Skeletal muscle satellite cell (primary cell): Measurements from ENCODE around the gene AFAP1. TPM values are rescaled to one million over a fixed set of nuclear protein-coding genes. Genes with fewer than 3 reads are reported as not detected.

Experiments
- H3K27me3 ChIP-seq: 2 replicates; pipeline ENCODE4 v1.7.0; 2013; ENCODE audit warnings: low read length; ENCODE audit not compliant: control insufficient read depth, insufficient read depth
- H3K36me3 ChIP-seq: 2 replicates; pipeline ENCODE4 v1.7.0; 2013; ENCODE audit warnings: mild to moderate bottlenecking, control low read depth, low read length; ENCODE audit not compliant: insufficient read depth
- H3K4me1 ChIP-seq: 2 replicates; pipeline ENCODE4 v1.7.0; 2013; ENCODE audit warnings: low read length; ENCODE audit not compliant: control insufficient read depth, insufficient read depth
- H3K4me2 ChIP-seq: 2 replicates; pipeline ENCODE4 v1.7.0; 2013; ENCODE audit warnings: mild to moderate bottlenecking, low read length
- H3K4me3 ChIP-seq: 2 replicates; pipeline ENCODE4 v1.7.0; 2013; ENCODE audit warnings: low read length
- H3K9ac ChIP-seq: 2 replicates; pipeline ENCODE4 v1.7.0; 2013; ENCODE audit warnings: mild to moderate bottlenecking, low read depth, low read length, moderate library complexity
- H3K9me3 ChIP-seq: replicated peaks from 2 replicates; pipeline ENCODE4 v1.7.0; 2013; ENCODE audit warnings: mild to moderate bottlenecking, control low read depth, low read length
- total RNA-seq: library from RNA; depleted of rRNA; stranded (reverse); fragments of >200 nt; gene quantifications from 2 replicates; pipeline ENCODE4 v1.2.3, GENCODE V29; 2012; rRNA removed

Gene AFAP1, protein sequence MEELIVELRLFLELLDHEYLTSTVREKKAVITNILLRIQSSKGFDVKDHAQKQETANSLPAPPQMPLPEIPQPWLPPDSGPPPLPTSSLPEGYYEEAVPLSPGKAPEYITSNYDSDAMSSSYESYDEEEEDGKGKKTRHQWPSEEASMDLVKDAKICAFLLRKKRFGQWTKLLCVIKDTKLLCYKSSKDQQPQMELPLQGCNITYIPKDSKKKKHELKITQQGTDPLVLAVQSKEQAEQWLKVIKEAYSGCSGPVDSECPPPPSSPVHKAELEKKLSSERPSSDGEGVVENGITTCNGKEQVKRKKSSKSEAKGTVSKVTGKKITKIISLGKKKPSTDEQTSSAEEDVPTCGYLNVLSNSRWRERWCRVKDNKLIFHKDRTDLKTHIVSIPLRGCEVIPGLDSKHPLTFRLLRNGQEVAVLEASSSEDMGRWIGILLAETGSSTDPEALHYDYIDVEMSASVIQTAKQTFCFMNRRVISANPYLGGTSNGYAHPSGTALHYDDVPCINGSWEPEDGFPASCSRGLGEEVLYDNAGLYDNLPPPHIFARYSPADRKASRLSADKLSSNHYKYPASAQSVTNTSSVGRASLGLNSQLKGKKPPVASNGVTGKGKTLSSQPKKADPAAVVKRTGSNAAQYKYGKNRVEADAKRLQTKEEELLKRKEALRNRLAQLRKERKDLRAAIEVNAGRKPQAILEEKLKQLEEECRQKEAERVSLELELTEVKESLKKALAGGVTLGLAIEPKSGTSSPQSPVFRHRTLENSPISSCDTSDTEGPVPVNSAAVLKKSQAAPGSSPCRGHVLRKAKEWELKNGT
- 16.5 and 19.9 TPM in 2 replicates for total RNA-seq

DNA sequence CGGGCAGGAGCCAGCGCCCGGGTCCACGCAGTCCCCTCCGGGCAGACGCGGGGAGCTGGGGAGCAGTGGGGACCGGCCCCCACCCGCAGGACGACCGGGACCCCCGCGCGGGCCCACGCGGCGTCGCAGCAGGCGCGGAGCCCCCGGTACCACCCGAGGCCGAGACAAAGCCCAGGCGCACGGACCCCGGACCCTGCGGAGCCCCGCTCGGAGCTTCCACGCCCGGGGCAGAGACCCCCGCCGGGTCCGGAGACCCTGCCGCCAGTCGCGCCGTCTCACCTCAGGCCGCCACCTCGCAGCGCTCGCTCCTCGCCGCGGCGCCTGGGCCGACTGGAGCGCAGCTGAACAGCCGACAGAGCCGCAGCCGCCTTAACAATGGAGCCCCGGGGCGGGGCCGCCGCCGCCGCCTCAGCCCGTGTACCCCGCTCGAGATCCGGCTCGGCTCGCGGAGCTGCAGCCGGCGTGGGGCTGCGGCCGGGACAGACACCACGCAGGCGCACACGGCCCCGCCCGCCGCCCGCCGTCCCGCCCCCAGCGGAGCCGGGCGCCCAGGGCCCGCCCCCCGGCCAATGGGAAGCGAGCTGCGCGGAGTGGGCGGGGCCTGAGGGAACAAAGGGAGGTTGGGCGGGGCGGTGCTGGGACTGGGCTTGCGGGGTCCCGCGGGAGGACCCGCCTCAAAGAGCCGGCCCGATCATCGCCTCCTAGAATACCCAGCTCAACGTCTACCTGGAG lies at the start of gene AFAP1:
AFAP1 (minus strand) TSS at position 485 of the 732 bp plus-strand sequence. CDS start 67,783 bp downstream, outside the sequence.
- Histone ChIP-seq H3K9ac (peak within 1 kb of the TSS; percentile 95), H3K4me3 (peak within 1 kb of the TSS; percentile 74), H3K4me1 (peaks cover 34% of the 10 kb centered on the region), H3K4me2 (peak within 1 kb of the TSS; percentile 85), H3K9me3 (no peaks in the 10 kb centered on the region), H3K27me3 (no peaks in the 10 kb centered on the region), H3K36me3 (no peaks in the 10 kb centered on the region)

DNA sequence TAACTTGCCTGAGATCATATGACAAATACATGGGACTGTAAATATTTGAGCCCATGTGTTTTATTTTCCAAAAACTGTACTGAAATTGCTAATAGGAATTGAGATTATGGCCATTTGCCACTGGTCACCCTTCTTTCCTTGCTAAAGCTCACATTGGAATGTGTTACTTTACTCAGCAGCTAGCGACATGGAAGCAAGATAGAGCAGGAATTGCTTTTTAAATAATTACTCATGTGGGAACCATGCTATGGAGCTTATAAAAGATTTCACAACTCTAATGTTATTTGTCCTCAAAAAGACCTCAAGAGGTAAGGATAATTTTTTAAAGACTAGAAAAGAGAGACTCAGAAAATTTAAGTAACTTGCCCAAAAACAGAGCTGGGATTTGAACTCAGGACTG lies 48.8 kb upstream of the AFAP1 start:
- peaks cover 12% of the 10 kb centered on the region for H3K27me3 ChIP-seq
- H3K4me3 ChIP-seq = no peak overlapping the region
- H3K9ac ChIP-seq = no peak overlapping the region
- H3K9me3 ChIP-seq = no peaks in the 10 kb centered on the region
- peaks cover 8% of the 10 kb centered on the region for H3K4me1 ChIP-seq
- no peaks in the 10 kb centered on the region for H3K36me3 ChIP-seq
- no peak overlapping the region for H3K4me2 ChIP-seq

DNA sequence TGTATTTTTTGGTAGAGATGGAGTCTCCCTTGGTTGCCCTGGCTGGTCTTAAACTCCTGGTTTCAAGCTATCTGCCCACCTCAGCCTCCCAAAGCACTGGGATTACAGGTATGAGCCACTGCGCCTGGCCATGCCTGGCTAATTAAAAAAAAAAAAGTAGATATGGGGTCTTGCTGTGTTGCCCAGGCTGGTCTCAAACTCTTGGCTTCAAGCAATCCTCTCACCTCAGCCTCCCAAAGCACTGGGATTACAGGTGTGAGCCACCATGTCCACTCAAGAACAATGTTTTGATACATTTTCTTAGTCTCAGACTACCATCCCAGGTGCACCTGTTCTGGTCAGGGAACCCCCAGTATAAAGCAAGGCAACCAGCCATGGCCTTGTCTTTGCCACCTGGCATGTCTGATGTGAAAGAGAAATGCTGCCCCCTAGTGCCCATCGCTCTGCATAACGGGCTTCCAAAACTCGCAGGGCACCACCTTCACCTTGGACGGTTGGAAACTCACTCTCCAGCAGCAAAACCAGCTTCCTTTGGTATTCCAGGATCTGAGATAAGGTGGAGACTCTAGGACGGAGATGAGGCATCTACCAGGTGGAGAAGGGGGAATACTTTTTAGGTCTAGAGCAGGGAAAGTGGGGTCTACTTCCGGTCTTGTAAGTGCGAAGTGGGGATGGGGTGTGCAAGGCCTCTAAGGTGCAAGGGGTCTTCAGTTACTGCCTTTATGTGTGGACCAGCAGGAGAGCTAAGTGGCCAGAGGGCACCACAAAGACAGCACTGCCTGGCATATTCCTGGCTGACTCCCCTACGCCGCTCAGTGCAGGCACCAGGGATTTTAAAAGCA lies 47.7 kb upstream of the AFAP1 start:
- Histone ChIP-seq H3K9me3 (no peaks in the 10 kb centered on the region), H3K36me3 (no peaks in the 10 kb centered on the region), H3K4me3 (no peak overlapping the region), H3K27me3 (peaks cover 8% of the 10 kb centered on the region), H3K9ac (no peak overlapping the region), H3K4me1 (peaks cover 8% of the 10 kb centered on the region), H3K4me2 (no peak overlapping the region)

DNA sequence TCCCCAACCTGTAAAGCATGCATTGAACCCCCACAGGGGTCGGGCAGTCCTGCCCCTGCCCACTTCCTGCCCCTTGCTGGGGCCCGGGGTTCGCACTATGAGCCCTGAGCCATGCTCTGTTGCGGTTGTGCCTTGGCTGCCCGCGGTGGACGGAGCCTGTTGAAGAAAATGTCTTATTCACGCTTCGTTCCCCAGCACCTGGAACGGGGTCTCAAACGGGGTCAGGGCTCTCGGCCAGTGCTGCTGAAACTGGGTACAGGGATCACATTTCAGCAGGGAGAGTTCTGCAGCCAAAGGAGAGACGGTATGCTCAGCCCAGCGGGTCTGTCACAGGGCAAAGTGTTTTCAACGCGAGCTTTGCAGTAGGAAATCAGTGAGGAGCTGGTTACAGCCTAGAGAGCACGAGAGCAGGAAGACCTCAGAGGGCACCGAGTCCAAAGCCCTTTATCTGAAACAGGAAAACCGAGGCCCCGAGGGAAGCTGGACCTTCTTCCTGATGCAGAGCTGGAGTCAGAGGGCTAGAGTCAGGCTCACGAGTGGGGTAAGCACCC lies 46.3 kb upstream of the AFAP1 start:
- no peaks in the 10 kb centered on the region for H3K9me3 ChIP-seq
- H3K27me3 ChIP-seq = no peaks in the 10 kb centered on the region
- H3K36me3 ChIP-seq = no peaks in the 10 kb centered on the region
- no peak overlapping the region for H3K9ac ChIP-seq
- no peak overlapping the region for H3K4me3 ChIP-seq
- H3K4me2 ChIP-seq = peak overlapping the region; percentile 57
- H3K4me1 ChIP-seq = peaks cover 8% of the 10 kb centered on the region

DNA sequence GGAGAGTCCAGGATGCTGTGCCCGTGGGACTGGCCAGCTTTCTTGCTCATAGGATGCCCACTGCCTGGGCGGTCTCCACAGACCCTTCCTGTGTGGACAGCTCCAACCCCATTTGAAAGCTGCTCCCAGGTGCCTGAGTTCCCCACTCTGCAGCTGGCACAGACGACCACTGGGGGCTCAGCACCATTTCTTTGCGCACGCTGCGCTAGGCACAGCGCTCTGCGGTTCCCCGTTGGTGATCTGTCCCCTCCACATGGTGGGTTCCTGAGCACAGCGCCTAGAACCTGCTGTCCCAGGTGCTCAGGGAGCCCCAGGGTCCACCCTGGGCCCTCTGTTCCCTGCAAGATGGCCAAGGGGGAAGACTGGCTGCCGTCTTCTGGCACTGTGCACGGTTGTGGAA lies 45.4 kb upstream of the AFAP1 start:
- Histone ChIP-seq H3K4me1 (peaks cover 8% of the 10 kb centered on the region), H3K36me3 (no peaks in the 10 kb centered on the region), H3K4me2 (no peak overlapping the region)

DNA sequence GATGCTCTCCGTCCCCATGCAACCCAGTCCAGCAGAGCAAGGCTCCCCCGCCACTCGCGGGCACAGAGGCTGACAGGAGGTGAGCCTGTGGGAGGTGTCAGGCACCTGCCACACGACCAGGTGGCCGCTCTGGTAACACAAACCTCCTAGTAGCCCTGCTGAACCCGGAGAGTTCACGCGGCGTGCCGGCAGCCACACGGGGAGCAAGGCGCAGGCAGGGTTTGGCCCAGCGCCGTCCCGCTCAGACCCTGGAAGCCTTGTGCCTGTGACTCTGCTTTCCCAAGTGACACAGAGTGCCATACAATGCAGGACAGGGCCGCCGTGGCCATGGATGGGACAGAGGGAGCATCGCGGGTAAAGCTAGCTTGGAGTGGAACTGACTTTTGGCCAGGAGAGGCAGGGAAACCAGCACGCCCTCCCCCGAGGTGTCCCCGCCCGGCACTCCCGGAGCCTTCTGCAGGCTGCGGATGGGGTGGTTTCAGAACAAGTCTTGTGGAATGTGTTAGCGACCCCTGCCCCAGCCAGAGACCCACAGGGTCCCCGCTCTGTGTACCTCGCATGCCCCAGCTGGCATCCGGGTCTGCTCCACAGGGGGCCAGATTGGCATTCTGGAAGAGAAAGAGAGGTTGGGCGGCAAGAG lies 44.7 kb upstream of the AFAP1 start:
- Histone ChIP-seq H3K4me1 (peaks cover 8% of the 10 kb centered on the region), H3K4me2 (no peak overlapping the region), H3K9ac (no peak overlapping the region), H3K4me3 (no peak overlapping the region), H3K9me3 (no peaks in the 10 kb centered on the region), H3K36me3 (no peaks in the 10 kb centered on the region), H3K27me3 (no peaks in the 10 kb centered on the region)

More for the DNA sequence above, 45.4 kb upstream of the AFAP1 start:
- Histone ChIP-seq H3K9ac (no peak overlapping the region), H3K4me3 (no peak overlapping the region), H3K9me3 (no peaks in the 10 kb centered on the region), H3K27me3 (no peaks in the 10 kb centered on the region)

DNA sequence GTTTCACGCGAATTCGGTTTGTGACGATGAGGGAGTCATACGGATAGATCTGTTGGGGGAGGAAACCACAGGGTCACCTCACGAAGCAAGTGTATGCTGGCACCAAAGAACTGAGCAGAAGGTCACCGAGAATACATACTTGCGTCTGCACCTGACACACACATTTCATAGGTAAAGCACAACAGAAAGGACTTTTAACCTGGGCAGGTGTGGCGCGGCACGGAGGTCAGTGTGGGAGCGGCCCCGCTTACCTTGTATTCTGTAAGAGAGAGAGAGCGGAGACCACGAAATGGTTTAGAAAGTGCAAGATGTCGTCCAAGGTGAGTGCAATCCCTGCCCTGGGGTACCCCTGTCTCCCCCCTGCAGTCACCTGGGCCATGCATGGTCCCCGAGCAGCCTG lies 43.6 kb upstream of the AFAP1 start:
- Histone ChIP-seq H3K4me2 (no peak overlapping the region), H3K4me3 (no peak overlapping the region), H3K9me3 (no peaks in the 10 kb centered on the region), H3K9ac (no peak overlapping the region), H3K36me3 (no peaks in the 10 kb centered on the region), H3K27me3 (no peaks in the 10 kb centered on the region), H3K4me1 (peaks cover 10% of the 10 kb centered on the region)

DNA sequence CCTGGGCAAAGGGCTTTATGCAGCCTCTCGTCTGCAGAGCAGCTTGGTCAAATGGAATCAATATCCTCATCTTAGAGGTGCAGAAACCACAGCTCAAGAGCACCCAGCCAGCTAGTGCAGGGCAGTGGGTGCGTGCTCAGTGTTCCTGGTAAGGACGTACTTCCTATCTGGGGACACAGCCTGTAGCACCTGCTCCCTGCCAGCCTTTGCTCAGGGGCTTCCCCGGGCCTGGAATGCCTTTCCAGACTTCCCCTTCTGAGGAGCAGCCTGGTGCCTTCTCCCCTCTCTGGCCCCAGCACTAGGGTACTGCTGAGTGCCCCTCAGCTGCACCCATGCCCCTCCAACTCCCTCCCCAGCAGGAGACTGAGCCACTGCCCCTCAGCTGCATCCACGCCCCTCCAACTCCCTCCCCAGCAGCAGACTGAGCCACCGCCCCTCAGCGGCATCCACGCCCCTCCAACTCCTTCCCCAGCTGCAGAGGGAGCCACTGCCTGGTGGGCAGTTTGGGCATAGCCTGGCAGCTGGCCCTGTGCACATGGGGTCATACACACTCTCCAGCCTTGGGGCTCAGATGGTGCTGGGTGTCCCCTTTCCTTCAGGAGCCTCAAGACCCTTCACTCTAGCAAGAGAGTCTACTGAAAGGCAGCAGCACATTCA lies 42.2 kb upstream of the AFAP1 start:
- Histone ChIP-seq H3K4me3 (no peak overlapping the region), H3K9me3 (no peaks in the 10 kb centered on the region), H3K9ac (no peak overlapping the region), H3K36me3 (no peaks in the 10 kb centered on the region), H3K27me3 (no peaks in the 10 kb centered on the region), H3K4me2 (no peak overlapping the region), H3K4me1 (peaks cover 11% of the 10 kb centered on the region)

DNA sequence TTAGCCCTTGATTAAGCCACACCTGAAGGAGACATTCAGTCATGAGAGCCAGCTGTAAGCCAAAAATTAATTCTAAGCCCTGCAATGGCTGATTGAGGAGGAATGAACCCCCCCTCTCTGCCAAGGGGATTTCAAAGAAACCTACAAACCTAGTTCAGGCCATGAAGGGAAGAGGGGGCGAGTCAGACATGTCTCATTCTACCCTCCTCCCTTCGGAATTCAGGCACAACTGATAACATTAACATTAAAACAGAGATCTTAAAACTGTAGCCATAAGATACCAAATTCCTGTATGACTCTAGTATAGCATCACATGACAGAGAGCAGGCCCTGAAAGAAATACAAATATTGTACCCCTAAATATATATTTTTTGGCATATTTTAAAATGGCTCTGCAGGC lies 40.4 kb upstream of the AFAP1 start:
- Histone ChIP-seq H3K4me1 (peaks cover 6% of the 10 kb centered on the region), H3K27me3 (no peaks in the 10 kb centered on the region), H3K9ac (no peak overlapping the region), H3K36me3 (no peaks in the 10 kb centered on the region), H3K9me3 (no peaks in the 10 kb centered on the region), H3K4me2 (no peak overlapping the region), H3K4me3 (no peak overlapping the region)

DNA sequence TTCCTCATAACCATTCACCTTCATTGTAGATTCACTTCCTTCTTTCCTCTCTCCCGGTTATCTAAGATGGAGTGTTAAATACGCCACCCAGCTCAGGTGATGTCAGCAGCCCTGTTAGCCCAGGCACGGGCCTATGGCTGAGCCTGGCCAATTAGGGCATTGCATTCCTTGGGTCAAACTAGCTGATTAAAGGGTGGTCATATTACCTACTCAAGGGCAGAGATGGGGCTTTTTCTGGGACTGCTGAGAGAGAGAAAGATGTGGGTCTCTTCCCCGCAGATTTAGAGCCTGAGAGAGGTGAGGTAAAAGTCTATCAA lies 39.9 kb upstream of the AFAP1 start:
- no peak overlapping the region for H3K9ac ChIP-seq
- no peaks in the 10 kb centered on the region for H3K9me3 ChIP-seq
- no peaks in the 10 kb centered on the region for H3K36me3 ChIP-seq
- H3K4me2 ChIP-seq = no peak overlapping the region
- H3K4me1 ChIP-seq = peaks cover 6% of the 10 kb centered on the region
- no peaks in the 10 kb centered on the region for H3K27me3 ChIP-seq
- no peak overlapping the region for H3K4me3 ChIP-seq
